ENCODE data around the gene BCAR3.
"Not testable (repeated sequence)": the region's sequence is repeated elsewhere in the genome, so short reads cannot be mapped to it uniquely, and the experiment has no call there.

Gene BCAR3

DNA sequence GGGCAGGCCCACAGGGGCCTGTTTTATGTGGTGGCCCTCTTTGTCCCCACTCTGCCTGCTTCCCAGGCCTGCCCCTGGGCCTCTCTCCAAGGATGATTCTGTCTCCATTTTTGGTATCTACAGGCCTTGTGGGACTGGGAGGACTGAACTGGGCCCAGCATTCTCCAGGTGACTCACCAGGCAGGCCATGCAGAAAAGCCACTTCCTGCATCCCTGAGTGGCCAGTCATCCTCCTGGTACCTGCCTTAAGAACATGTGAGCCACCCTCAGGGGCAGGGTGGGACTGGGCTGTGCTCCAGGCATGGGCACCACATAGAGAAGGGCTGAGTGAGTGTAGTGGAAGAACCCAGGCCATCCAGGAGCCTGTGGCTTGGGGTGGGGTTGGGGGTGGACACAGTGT is 20.0 kb upstream of the BCAR3 start:
- TF ChIP-seq, protein P1, sequence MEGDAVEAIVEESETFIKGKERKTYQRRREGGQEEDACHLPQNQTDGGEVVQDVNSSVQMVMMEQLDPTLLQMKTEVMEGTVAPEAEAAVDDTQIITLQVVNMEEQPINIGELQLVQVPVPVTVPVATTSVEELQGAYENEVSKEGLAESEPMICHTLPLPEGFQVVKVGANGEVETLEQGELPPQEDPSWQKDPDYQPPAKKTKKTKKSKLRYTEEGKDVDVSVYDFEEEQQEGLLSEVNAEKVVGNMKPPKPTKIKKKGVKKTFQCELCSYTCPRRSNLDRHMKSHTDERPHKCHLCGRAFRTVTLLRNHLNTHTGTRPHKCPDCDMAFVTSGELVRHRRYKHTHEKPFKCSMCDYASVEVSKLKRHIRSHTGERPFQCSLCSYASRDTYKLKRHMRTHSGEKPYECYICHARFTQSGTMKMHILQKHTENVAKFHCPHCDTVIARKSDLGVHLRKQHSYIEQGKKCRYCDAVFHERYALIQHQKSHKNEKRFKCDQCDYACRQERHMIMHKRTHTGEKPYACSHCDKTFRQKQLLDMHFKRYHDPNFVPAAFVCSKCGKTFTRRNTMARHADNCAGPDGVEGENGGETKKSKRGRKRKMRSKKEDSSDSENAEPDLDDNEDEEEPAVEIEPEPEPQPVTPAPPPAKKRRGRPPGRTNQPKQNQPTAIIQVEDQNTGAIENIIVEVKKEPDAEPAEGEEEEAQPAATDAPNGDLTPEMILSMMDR (IDR thresholded peaks at IDR 0.05; ENCODE audit: low read depth, low read length, missing control alignments) = no peak
- DNase-seq (ENCODE audit: low read depth) = peak; percentile 94
- in situ Hi-C loops (cut with HindIII; ENCODE audit: low sequenced_read_pairs) = no loop called here
- H3K4me3 ChIP-seq (ENCODE audit: low read depth, low read length) = no peak overlapping the region

DNA sequence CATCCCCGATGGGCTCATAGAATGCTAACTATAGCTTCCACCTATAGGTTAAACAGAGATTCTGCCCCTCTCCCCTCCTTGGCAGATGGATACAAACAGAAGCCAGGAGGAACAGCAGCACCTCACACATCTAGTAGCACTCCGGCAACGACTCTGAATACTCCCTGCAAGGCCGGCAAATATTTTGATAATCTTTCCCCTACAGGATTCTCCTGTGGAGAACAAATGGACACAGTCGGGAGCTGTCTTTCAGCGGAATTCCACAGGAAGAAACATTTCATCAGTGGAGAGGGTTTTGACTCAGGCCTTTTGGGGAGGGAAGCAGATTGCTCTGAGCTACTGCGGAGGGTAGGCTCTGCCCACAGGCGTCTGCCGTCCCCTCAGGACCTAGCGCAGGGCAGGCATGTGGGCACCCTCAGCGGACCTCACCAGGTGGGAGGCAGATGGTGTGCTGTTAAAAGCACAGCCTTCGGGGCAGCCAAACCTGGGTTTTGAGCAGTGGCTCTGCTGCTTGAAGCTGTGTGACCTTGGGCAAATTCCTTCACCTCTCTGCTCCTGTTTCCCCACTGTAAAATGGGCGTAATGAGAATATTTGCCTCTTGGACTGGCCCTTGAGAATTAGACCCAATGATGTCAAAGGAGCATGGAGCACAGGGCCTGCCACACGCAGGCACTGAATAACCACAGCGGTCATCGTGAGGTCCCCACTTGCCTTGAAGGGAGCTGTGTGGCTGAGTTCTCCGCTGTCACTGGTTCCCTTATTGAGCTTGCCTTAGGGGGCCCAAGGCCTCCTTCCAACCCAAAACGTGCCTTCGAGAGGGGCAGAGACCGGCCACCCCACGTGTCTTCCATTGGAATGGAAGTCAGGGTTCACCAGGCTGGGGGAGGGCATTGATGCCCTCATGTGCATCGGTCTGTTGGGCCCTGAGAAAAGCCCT is 19.2 kb upstream of the BCAR3 start:
- TF ChIP-seq, protein P1 (IDR thresholded peaks at IDR 0.05; ENCODE audit: low read depth, low read length, missing control alignments) = no peak
- in situ Hi-C loops (cut with HindIII; ENCODE audit: low sequenced_read_pairs) = no loop called here
- no peak overlapping the region for H3K4me3 ChIP-seq (ENCODE audit: low read depth, low read length)
- DNase-seq (ENCODE audit: low read depth) = no peak

DNA sequence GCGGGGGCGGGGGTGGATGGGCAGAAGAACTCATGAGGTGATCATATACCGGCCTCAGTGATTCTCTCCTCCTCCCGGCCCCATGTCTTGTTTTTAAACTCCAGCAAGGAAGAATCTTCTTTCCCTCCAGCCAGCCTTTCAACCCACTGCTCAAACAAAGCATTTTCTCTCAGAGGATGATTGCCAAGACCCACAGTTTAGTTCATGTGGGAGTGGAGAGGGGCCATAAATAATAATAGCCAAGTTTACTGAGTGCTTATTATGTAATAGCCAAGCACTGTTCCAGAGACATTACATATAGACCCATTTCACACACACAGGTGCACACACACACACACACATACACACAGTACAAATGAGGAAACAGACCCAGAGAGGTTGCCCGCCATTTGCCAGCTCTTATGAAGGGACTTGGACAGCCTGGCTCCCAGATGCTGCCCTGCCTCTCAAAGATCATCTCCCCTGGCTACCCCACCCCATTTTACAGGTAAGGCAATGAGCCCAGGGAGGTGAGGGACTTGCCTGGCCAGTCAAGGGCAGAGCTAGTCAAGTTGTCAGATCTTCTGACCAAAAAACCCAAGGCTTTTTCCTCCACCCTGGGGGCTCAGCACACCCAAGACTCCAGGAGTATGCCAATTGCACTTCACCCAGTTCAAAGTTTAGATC is 18.0 kb upstream of the BCAR3 start:
- in situ Hi-C loops (cut with HindIII; ENCODE audit: low sequenced_read_pairs) = no loop called here
- H3K4me3 ChIP-seq (ENCODE audit: low read depth, low read length) = no peak overlapping the region
- no peak for DNase-seq (ENCODE audit: low read depth)
- TF ChIP-seq, protein P1 (IDR thresholded peaks at IDR 0.05; ENCODE audit: low read depth, low read length, missing control alignments) = no peak

- TF ChIP-seq, protein P1 (IDR thresholded peaks at IDR 0.05; ENCODE audit: low read depth, low read length, missing control alignments) = no peak
- no peak overlapping the region for H3K4me3 ChIP-seq (ENCODE audit: low read depth, low read length)
- in situ Hi-C loops (cut with HindIII; ENCODE audit: low sequenced_read_pairs) = no loop called here
- no peak for DNase-seq (ENCODE audit: low read depth)
Measured at GRCh38 chr1:93699049-93699384, 17.4 kb upstream of the BCAR3 start.

DNA sequence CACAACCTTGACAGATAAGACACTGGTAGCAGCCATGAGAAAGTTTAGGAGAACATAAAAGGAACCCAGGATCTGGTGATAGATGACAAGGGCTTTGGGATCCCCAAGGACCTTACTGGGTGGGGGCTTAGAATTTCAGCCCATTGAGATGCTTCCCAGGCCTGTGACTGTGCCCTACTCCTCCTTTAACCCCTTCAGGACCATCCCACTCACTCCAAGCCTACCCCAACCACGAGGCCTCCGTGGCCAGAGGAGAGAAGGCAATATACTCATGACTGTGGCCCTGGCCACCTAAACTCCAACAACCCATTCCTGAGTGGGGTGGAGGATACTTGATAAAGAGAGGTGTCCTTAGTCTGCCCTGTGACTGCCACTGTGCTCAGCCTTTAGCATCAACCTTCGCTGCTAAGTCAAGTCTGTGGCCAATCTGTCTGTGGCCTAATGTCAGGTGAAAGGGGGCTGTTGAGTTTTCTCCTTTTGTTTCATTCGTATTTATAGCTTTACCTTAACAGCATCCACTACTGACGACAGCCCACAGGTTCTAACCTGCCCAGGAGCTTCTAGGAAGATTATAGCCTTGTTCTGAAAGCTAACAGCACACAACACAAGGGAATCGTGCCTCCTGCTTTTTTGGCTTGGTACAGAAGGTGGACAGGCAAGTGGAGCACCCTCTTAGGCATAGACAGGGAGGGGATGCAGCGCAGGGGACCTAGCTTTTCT is 16.9 kb upstream of the BCAR3 start:
- DNase-seq (ENCODE audit: low read depth) = no peak
- no peak overlapping the region for H3K4me3 ChIP-seq (ENCODE audit: low read depth, low read length)
- in situ Hi-C loops (cut with HindIII; ENCODE audit: low sequenced_read_pairs) = no loop called here
- TF ChIP-seq, protein P1 (IDR thresholded peaks at IDR 0.05; ENCODE audit: low read depth, low read length, missing control alignments) = no peak

- in situ Hi-C loops (cut with HindIII; ENCODE audit: low sequenced_read_pairs); H3K4me3 ChIP-seq (ENCODE audit: low read depth, low read length); DNase-seq (ENCODE audit: low read depth): not testable (repeated sequence)
Measured at GRCh38 chr1:93697566-93697965, 15.9 kb upstream of the BCAR3 start.
